Measurements from ENCODE around the gene ZBTB14.

DNA sequence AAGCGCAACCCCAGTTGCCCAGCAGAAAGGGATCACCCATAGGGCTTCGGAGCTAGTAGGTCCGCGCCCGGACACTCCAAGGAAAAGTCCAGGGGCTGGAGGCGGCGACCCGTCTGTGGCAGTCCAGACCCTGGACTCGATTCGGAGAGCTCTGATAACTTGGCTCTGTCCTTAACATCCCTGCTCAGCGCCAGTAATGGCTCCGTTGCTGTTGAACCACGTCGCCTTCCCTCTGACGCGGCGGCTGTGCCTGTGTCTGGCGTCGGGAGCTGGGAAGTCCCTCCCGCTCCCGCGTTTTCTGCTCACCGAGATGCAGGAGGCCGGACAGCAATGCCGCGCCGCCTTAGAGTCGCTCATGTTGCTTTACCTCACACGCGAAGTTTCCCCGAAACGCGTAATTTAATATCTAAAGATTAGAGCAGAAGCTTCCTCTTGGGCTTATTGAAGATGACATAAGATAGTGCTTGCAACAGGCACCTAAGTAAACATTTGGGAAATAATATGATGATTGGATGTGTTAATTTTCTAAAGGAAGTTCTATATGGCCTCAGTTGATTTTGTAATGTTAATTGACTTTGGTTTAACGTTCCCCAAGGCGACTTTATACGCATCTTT lies 1.3 kb upstream of the ZBTB14 start:
- no peak for TF ChIP-seq CTCF (IDR thresholded peaks at IDR 0.05)
- TF ChIP-seq POLR2A (IDR thresholded peaks at IDR 0.05; ENCODE audit: low read depth) = peak; percentile 29
- TF ChIP-seq POLR2AphosphoS5 (IDR thresholded peaks at IDR 0.05) = peak; percentile 78 to 86
- TF ChIP-seq EP300 (IDR thresholded peaks at IDR 0.05) = no peak
